GM12865 (cell line): ENCODE results near the gene ZNF695.

Experiments
- DNase-seq: peaks from one replicate; pipeline ENCODE4 v3.0.0; 2010; ENCODE audit warnings: low read depth
- H3K4me3 ChIP-seq: 2 replicates; pipeline ENCODE4 v1.5.1; 2011; ENCODE audit warnings: mild to moderate bottlenecking, low read depth, low read length, control low read depth
- TF ChIP-seq, protein P1 (sequence below): IDR thresholded peaks from 2 replicates; pipeline ENCODE4 v1.5.1; 2011; ENCODE audit warnings: low read length, control low read depth, low read depth, inconsistent platforms; ENCODE audit not compliant: insufficient read depth; ENCODE audit errors: missing control alignments

Gene ZNF695

GRCh38 chr1:247007511-247008405, at the start of gene ZNF695:
ZNF695 (minus strand) TSS chr1:247008057; CDS start chr1:247007908, 149 bp downstream.
- TF ChIP-seq, protein P1, sequence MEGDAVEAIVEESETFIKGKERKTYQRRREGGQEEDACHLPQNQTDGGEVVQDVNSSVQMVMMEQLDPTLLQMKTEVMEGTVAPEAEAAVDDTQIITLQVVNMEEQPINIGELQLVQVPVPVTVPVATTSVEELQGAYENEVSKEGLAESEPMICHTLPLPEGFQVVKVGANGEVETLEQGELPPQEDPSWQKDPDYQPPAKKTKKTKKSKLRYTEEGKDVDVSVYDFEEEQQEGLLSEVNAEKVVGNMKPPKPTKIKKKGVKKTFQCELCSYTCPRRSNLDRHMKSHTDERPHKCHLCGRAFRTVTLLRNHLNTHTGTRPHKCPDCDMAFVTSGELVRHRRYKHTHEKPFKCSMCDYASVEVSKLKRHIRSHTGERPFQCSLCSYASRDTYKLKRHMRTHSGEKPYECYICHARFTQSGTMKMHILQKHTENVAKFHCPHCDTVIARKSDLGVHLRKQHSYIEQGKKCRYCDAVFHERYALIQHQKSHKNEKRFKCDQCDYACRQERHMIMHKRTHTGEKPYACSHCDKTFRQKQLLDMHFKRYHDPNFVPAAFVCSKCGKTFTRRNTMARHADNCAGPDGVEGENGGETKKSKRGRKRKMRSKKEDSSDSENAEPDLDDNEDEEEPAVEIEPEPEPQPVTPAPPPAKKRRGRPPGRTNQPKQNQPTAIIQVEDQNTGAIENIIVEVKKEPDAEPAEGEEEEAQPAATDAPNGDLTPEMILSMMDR, result no peak
- H3K4me3 ChIP-seq, result no peak within 1 kb of the TSS
- DNase-seq, result peak; percentile 6

DNA sequence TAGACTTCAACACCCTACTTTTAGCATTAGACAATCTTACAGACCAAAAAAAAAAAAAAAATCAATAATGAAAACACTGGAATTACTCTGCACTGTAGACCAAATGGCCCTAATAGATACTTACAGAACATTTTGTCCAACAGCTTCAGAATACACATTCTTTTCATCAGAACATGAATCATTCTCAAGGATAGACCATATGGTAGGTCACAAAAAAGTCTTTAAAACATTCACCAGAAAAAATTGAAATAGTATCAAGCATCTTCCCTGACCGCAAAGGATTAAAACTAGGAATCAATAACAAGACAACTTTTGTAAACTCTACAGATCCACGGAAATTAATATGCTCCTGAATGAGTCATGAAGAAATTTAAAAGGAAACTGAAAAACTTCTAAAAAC, 48.2 kb upstream of the ZNF695 start:
- TF ChIP-seq, protein P1, result no peak
- no peak overlapping the region for H3K4me3 ChIP-seq
- no peak for DNase-seq

GRCh38 chr1:247054992-247055415, 47.1 kb upstream of the ZNF695 start:
- H3K4me3 ChIP-seq, result no peak overlapping the region
- TF ChIP-seq, protein P1, result no peak
- no peak for DNase-seq

DNA sequence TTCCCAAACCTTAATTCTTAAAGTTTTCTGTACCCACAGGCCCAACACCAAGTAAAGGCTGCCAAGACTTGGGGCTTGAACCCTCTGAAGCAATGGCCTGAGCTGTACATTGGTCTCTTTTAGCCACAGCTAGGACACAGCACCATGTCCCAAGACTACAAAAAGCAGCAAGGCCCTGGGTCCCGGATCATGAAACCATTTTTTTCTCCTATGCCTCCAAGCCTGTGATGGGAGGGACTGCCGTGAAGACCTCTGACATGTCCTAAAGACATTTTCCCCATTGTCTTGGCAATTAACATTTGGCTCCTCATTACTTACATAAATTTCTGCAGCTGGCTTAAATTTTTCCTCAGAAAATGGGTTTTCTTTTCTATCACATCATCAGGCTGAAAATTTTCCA, 39.8 kb upstream of the ZNF695 start:
- no peak for DNase-seq
- TF ChIP-seq, protein P1, result no peak
- no peak overlapping the region for H3K4me3 ChIP-seq

DNA sequence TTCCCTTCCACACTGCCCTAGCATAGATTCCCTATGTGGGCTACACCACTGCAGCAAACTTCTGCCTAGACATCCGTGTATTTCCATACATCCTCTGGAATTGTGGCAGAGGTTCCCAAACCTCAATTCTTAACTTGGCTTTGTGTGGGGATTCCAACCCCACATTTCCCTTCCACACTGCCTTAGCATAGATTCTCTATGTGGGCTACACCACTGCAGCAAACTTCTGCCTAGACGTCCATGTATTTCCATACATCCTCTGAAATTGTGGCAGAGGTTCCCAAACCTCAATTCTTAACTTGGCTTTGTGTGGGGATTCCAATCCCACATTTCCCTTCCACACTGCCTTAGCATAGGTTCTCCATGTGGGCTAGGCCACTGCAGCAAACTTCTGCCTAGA, 39.4 kb upstream of the ZNF695 start:
- TF ChIP-seq, protein P1, result no peak
- no peak overlapping the region for H3K4me3 ChIP-seq
- DNase-seq, result no peak

GRCh38 chr1:247043406-247043805, 35.5 kb upstream of the ZNF695 start:
- DNase-seq, result no peak
- TF ChIP-seq, protein P1, result no peak
- no peak overlapping the region for H3K4me3 ChIP-seq
